Liver (tissue), 3 donors: Measurements from ENCODE around the gene COL5A1.

Experiments
- EGR1 ChIP-seq, 2 donors: IDR thresholded peaks; 2 replicates each; pipeline ENCODE4 v1.6.1; 2016 to 2018; ENCODE audit warnings: antibody characterized with exemption in 2 of 2, low read depth in 2 of 2
- FOXA1 ChIP-seq: IDR thresholded peaks from 2 replicates; pipeline ENCODE4 v1.6.1; 2016; ENCODE audit warnings: antibody characterized with exemption
- GABPA ChIP-seq, 2 donors: IDR thresholded peaks in 1 of 2; conservative IDR thresholded peaks in 1 of 2; 2 replicates each; pipeline ENCODE4 v1.6.1; 2016; ENCODE audit warnings: antibody characterized with exemption in 2 of 2, mild to moderate bottlenecking in 1 of 2, moderate library complexity in 1 of 2
- RAD21 ChIP-seq, 2 donors: IDR thresholded peaks; 2 replicates each; pipeline ENCODE4 v1.6.1; 2016; ENCODE audit warnings: antibody characterized with exemption in 2 of 2, mild to moderate bottlenecking in 2 of 2
- RXRA ChIP-seq, 2 donors: IDR thresholded peaks; 2 replicates each; pipeline ENCODE4 v1.6.1; 2017 to 2018; ENCODE audit warnings: antibody characterized with exemption in 2 of 2, mild to moderate bottlenecking in 1 of 2
- TAF1 ChIP-seq: conservative IDR thresholded peaks from 2 replicates; pipeline ENCODE4 v1.6.1; 2016; ENCODE audit warnings: antibody characterized with exemption, mild to moderate bottlenecking
- TF ChIP-seq, protein P1 (sequence below): fragments of 150-350 bp; IDR thresholded peaks from 2 replicates; pipeline ENCODE4 v1.5.1; 2017; ENCODE audit warnings: improper control_type of control experiment, low read depth, low read length; ENCODE audit not compliant: missing input control
- TF ChIP-seq, protein P2 (sequence below): IDR thresholded peaks from 2 replicates; pipeline ENCODE4 v1.6.1; 2016; ENCODE audit warnings: antibody characterized with exemption, mild to moderate bottlenecking
- TF ChIP-seq, protein P3 (sequence below): IDR thresholded peaks from 2 replicates; pipeline ENCODE4 v1.6.1; 2016; ENCODE audit warnings: antibody characterized with exemption
- TF ChIP-seq, protein P4 (sequence below): IDR thresholded peaks from 2 replicates; pipeline ENCODE4 v1.6.1; 2016; ENCODE audit warnings: antibody characterized with exemption
- donor health status: healthy.
- donor health status: healthy.

DNA sequence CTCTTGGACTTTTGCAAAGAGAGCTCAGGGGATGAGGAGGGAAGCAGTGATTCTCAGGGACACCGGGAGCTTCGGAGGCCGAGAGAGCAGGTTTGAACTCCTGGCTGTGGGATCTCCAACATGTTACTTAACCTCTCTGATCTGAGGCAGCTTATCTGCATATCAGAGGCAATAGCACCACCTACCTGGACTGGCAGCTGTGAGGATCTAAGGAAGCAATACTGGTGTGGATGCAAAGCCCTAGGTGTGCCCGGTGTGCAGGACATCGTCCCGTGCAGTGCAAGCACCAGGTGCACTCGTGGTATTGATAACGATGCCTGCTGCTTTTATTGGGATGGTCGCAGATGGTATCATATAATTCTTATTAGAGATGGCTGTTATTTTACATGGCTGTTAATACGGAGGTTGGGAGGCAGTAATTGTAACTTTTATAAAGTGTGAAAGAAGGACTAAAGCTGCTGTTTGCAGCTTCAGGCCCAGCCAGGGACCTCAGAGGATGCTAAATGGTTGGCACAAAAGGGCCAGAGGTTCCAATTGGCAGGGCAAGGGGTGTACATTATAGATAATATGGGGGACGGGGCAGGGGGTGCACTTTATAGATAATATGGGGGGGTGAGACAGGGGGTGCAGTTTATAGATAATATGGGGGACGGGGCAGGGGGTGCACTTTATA, 14.9 kb downstream of the COL5A1 start:
- TF ChIP-seq, protein P1, sequence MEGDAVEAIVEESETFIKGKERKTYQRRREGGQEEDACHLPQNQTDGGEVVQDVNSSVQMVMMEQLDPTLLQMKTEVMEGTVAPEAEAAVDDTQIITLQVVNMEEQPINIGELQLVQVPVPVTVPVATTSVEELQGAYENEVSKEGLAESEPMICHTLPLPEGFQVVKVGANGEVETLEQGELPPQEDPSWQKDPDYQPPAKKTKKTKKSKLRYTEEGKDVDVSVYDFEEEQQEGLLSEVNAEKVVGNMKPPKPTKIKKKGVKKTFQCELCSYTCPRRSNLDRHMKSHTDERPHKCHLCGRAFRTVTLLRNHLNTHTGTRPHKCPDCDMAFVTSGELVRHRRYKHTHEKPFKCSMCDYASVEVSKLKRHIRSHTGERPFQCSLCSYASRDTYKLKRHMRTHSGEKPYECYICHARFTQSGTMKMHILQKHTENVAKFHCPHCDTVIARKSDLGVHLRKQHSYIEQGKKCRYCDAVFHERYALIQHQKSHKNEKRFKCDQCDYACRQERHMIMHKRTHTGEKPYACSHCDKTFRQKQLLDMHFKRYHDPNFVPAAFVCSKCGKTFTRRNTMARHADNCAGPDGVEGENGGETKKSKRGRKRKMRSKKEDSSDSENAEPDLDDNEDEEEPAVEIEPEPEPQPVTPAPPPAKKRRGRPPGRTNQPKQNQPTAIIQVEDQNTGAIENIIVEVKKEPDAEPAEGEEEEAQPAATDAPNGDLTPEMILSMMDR = no peak
- TF ChIP-seq GABPA (IDR thresholded peaks at IDR 0.05 in 1 of 2, conservative IDR thresholded peaks at IDR 0.05 in 1 of 2) (no peak), RXRA (IDR thresholded peaks at IDR 0.05) (no peak), TAF1 (no peak), RAD21 (IDR thresholded peaks at IDR 0.05) (no peak), FOXA1 (no peak), EGR1 (IDR thresholded peaks at IDR 0.05; ENCODE audit: low read depth in 2 of 2) (no peak)
- TF ChIP-seq, protein P2, sequence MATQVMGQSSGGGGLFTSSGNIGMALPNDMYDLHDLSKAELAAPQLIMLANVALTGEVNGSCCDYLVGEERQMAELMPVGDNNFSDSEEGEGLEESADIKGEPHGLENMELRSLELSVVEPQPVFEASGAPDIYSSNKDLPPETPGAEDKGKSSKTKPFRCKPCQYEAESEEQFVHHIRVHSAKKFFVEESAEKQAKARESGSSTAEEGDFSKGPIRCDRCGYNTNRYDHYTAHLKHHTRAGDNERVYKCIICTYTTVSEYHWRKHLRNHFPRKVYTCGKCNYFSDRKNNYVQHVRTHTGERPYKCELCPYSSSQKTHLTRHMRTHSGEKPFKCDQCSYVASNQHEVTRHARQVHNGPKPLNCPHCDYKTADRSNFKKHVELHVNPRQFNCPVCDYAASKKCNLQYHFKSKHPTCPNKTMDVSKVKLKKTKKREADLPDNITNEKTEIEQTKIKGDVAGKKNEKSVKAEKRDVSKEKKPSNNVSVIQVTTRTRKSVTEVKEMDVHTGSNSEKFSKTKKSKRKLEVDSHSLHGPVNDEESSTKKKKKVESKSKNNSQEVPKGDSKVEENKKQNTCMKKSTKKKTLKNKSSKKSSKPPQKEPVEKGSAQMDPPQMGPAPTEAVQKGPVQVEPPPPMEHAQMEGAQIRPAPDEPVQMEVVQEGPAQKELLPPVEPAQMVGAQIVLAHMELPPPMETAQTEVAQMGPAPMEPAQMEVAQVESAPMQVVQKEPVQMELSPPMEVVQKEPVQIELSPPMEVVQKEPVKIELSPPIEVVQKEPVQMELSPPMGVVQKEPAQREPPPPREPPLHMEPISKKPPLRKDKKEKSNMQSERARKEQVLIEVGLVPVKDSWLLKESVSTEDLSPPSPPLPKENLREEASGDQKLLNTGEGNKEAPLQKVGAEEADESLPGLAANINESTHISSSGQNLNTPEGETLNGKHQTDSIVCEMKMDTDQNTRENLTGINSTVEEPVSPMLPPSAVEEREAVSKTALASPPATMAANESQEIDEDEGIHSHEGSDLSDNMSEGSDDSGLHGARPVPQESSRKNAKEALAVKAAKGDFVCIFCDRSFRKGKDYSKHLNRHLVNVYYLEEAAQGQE = no peak
- TF ChIP-seq, protein P3, sequence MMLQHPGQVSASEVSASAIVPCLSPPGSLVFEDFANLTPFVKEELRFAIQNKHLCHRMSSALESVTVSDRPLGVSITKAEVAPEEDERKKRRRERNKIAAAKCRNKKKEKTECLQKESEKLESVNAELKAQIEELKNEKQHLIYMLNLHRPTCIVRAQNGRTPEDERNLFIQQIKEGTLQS = no peak
- TF ChIP-seq, protein P4, sequence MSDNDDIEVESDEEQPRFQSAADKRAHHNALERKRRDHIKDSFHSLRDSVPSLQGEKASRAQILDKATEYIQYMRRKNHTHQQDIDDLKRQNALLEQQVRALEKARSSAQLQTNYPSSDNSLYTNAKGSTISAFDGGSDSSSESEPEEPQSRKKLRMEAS = no peak
